GM12801 (cell line): ENCODE measurements around the gene PRKCE.

Experiments used
- CTCF ChIP-seq: IDR thresholded peaks from one replicate; pipeline ENCODE4 v1.5.1; 2011; ENCODE audit warnings: control low read depth; ENCODE audit not compliant: insufficient read length; ENCODE audit errors: extremely low read depth

Gene PRKCE

GRCh38 chr2:46170026-46170425 lies 518.6 kb downstream of the PRKCE start:
- TF ChIP-seq CTCF, result no peak

- TF ChIP-seq CTCF, result no peak
These were observed 519.3 kb downstream of the PRKCE start for GRCh38 chr2:46170611-46171350.

GRCh38 chr2:46171411-46171953 lies 520.0 kb downstream of the PRKCE start:
- TF ChIP-seq CTCF, result no peak

- TF ChIP-seq CTCF, result no peak
These were observed 520.6 kb downstream of the PRKCE start for GRCh38 chr2:46171996-46172546.

DNA sequence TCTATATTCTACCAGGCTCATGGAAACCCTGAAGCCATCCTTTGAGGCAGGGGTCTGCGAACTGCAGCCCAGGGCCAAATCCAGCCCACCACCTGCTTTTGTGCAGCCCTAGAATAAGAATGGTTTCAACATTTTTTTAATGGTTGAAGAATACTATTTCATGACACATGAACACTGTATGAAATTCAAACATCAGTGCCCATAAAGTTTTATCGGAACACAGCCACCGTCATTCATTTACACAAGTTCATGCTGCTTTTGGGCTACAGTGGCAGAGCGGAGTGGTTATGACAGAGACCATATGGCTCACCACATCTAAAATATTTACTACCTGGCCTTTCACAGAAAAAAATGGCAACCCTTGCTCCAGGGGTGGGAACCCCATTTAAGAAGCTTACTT lies 521.6 kb downstream of the PRKCE start:
- no peak for TF ChIP-seq CTCF

GRCh38 chr2:46173636-46174250 lies 522.3 kb downstream of the PRKCE start:
- TF ChIP-seq CTCF, result no peak

GRCh38 chr2:46174345-46175170 lies 523.1 kb downstream of the PRKCE start:
- no peak for TF ChIP-seq CTCF
